ENCODE results near the gene POLR2B. TPM values are rescaled to one million over a fixed set of nuclear protein-coding genes. Genes with fewer than 3 reads are reported as not detected.
A peak's percentile ranks its signal among the peaks of the same experiment; 100 is the strongest.

POLR2B gene
- total and polyA plus RNA-seq, 8 donors = 18.5 to 446 (median 60.9) TPM

DNA sequence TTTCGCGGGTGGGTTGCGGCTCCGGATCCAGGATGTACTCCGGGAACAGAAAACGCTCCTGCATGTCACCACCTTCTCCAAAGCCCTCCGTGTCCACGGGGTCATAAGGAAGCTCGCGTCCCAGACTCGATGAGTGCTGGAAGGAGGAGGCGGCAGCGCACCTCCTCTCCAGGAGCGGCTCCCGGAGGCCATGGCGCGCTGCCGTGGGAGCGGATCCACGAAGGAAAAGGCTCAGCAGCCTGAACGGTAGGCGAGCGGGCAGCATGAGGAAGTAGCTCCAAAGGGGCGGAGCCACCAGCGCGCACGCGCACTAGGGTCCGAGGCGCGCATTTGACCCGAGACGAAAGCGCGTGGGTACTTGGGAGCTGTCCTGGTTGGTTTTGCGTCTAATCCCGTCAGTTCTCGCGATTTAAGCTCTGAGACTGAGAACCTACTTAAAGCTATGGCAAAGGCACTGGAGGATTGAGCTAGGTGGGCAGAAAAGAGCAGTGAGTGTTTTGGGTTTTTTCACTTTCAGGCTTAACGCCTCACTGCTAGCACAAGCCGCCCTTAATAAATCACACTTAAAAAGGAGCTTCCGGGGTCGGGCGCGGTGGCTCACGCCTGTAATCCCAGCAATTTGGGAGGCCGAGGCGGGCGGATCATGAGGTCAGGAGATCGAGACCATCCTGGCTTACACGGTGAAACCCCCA, 1.2 kb upstream of the POLR2B start, which contains the start of gene NOA1:
TSS of gene NOA1 (minus strand) at position 286 of the 692 bp plus-strand sequence. CDS start at position 265, 21 bp downstream.
- H3K36me3 ChIP-seq = peaks cover 17 to 23% (median 22%) of the 10 kb centered on the region in 4 donors
- H3K27ac ChIP-seq = peak within 1 kb of the TSS; percentile 89 to 94 (median 93)
- peaks cover 41 to 65% (median 52%) of the 10 kb centered on the region in 4 donors for H3K4me1 ChIP-seq
- no peaks in the 10 kb centered on the region for H3K27me3 ChIP-seq
- peaks cover 3 to 12% (median 7%) of the 10 kb centered on the region in 4 donors for H3K9me3 ChIP-seq
- intact Hi-C loops (cut with DNase I; ENCODE audit: low total_unique reads) = loop anchor here (5.0 kb wide), 1 partner anchor 70 kb away; the partner anchor contains the start of gene REST
- peak within 1 kb of the TSS; percentile 73 to 99 (median 96) for H3K4me3 ChIP-seq
- peak; percentile 90 to 92 (median 92) for TF ChIP-seq POLR2AphosphoS5 (IDR thresholded peaks at IDR 0.05)
- TF ChIP-seq, protein P1, sequence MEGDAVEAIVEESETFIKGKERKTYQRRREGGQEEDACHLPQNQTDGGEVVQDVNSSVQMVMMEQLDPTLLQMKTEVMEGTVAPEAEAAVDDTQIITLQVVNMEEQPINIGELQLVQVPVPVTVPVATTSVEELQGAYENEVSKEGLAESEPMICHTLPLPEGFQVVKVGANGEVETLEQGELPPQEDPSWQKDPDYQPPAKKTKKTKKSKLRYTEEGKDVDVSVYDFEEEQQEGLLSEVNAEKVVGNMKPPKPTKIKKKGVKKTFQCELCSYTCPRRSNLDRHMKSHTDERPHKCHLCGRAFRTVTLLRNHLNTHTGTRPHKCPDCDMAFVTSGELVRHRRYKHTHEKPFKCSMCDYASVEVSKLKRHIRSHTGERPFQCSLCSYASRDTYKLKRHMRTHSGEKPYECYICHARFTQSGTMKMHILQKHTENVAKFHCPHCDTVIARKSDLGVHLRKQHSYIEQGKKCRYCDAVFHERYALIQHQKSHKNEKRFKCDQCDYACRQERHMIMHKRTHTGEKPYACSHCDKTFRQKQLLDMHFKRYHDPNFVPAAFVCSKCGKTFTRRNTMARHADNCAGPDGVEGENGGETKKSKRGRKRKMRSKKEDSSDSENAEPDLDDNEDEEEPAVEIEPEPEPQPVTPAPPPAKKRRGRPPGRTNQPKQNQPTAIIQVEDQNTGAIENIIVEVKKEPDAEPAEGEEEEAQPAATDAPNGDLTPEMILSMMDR (IDR thresholded peaks at IDR 0.05) = no peak
- TF ChIP-seq POLR2A (IDR thresholded peaks at IDR 0.05) = peak in 1 of 4 donors; percentile 26
- no peak for TF ChIP-seq EP300 (IDR thresholded peaks at IDR 0.05)
- 0 to 1% (median 1%) methylated on average over 33 to 51 of the region's 51 CpGs for WGBS, 5 donors
- peak; percentile 99 for DNase-seq

DNA sequence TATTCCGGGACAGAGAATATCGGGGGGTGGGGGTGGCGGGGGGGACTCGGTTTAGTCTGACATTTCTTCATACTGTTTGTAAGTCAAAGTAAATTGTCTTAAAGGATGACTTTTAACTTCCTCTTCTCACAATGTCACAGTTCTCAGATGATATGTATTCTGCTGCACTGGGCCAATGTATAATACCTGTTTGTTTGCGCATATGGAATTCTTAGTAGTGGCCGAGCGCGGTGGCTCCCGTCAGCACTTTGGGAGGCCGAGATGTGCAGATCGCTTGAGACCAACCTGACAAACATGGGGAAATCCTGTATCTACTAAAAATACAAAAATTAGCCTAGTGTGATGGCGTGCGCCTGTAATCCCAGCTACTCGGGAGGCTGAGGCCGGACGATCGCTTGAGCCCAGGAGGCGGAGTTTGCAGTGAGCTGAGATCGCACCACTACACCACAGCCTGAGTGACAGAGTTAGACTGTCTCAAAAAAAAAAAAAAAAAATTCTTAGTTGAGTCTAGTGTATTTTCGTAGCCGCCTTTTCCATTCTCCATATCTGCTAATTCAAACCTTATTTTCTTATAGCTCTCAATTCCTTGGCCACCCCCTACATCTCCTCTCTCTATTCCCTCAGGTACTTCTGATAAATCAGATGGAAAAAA, 851 bp downstream of the POLR2B start:
- no peak for TF ChIP-seq POLR2AphosphoS5 (IDR thresholded peaks at IDR 0.05)
- no peak for TF ChIP-seq EP300 (IDR thresholded peaks at IDR 0.05)
- TF ChIP-seq, protein P1 (IDR thresholded peaks at IDR 0.05) = no peak
- no peak for TF ChIP-seq POLR2A (IDR thresholded peaks at IDR 0.05)
- Histone ChIP-seq H3K9me3 (no peaks in the 10 kb centered on the region), H3K27me3 (no peaks in the 10 kb centered on the region), H3K4me3 (peak overlapping the region; percentile 73 to 99 (median 96)), H3K27ac (peak overlapping the region in 4 of 5 donors; percentile 92 to 94 (median 93)), H3K36me3 (peaks cover 0 to 2% (median under 1%) of the 10 kb centered on the region in 4 donors), H3K4me1 (peaks cover 43 to 81% (median 58%) of the 10 kb centered on the region in 4 donors)
- WGBS, 5 donors = 5 to 10% (median 9%) methylated on average over 21 of the region's 21 CpGs
- intact Hi-C loops (cut with DNase I; ENCODE audit: low total_unique reads) = loop anchor here (5.0 kb wide), 1 partner anchor 72 kb away; the partner anchor contains the start of gene REST
- DNase-seq = peak in 1 of 2 donors; percentile 50

DNA sequence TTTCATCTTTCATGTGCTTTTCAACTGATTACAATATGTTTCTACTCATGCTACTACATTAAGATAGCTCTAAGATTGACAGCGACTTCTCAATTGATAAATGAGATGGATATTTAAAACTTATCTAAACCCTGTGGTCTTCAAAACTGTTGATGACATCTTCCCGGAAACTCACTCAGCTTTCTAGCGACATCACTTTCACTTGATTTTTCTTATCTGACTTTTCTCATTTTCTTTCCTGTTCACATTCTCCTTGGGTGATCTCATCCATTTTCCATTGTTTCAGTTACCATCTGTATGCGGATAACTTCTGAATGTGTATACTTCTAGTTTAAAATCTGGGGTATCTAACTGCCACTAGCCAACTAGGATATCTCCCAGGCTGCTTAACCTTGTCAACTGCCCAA, 3.1 kb downstream of the POLR2B start:
- intact Hi-C loops (cut with DNase I; ENCODE audit: low total_unique reads) = no loop called here
- Histone ChIP-seq H3K27me3 (no peaks in the 10 kb centered on the region), H3K36me3 (peaks cover 8 to 21% (median 19%) of the 10 kb centered on the region in 4 donors), H3K27ac (peak overlapping the region in 2 of 5 donors; percentile 3 to 12), H3K4me3 (no peak overlapping the region), H3K4me1 (peaks cover 25 to 69% (median 44%) of the 10 kb centered on the region in 4 donors), H3K9me3 (no peaks in the 10 kb centered on the region)
- TF ChIP-seq, protein P1 (IDR thresholded peaks at IDR 0.05) = no peak
- TF ChIP-seq POLR2A (IDR thresholded peaks at IDR 0.05) (no peak), POLR2AphosphoS5 (IDR thresholded peaks at IDR 0.05) (no peak), EP300 (IDR thresholded peaks at IDR 0.05) (no peak)
- 43 to 62% (median 59%) methylated on average over 4 of the region's 4 CpGs for WGBS, 5 donors
- peak in 1 of 2 donors; percentile 22 for DNase-seq

DNA sequence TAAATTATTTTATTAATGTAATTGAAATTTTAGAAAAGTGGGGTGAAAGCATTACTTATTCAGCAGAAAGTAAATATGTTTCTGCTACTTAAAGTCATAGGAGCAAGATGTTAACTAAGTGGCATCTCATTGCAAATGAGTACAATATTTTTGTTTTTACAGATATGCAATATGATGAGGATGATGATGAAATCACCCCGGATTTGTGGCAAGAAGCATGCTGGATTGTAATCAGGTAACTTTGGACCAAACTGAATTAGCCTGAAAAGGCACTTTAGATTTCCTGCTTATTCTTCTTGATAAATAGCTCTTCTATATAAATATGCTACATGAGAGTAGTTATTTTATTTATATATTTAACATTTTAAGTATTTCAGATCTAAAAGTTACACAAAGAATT, 7.5 kb downstream of the POLR2B start:
- Histone ChIP-seq H3K4me3 (no peak overlapping the region), H3K27me3 (no peaks in the 10 kb centered on the region), H3K9me3 (no peaks in the 10 kb centered on the region), H3K4me1 (peaks cover 0 to 43% (median 28%) of the 10 kb centered on the region in 4 donors), H3K36me3 (peaks cover 41 to 64% (median 61%) of the 10 kb centered on the region in 4 donors), H3K27ac (no peak overlapping the region)
- intact Hi-C loops (cut with DNase I; ENCODE audit: low total_unique reads) = no loop called here
- DNase-seq = no peak
- TF ChIP-seq POLR2A (IDR thresholded peaks at IDR 0.05) = no peak
- WGBS, 5 donors = 81 to 91% (median 86%) methylated on average over 1 of the region's 1 CpG
